Fibroblast of gingiva (primary cell): Measurements from ENCODE around the gene NR4A1.

Source experiments
- DNase-seq: peaks from one replicate; pipeline ENCODE4 v3.0.0-alpha.2; 2011; ENCODE audit warnings: low read depth

The NR4A1 gene

GRCh38 chr12:52018433-52019112, 32.7 kb upstream of the NR4A1 start:
- DNase-seq = no peak

GRCh38 chr12:52019113-52019770, 32.0 kb upstream of the NR4A1 start:
- no peak for DNase-seq

- no peak for DNase-seq
Measured at GRCh38 chr12:52020539-52021336, 30.5 kb upstream of the NR4A1 start.

- DNase-seq = no peak
Measured at GRCh38 chr12:52022841-52023181, 28.4 kb upstream of the NR4A1 start.

- peak; percentile 52 for DNase-seq
Measured at GRCh38 chr12:52023182-52023975, 27.9 kb upstream of the NR4A1 start.

- no peak for DNase-seq
Measured at GRCh38 chr12:52023976-52024688, 27.1 kb upstream of the NR4A1 start.

- no peak for DNase-seq
Measured at GRCh38 chr12:52024845-52025230, 26.4 kb upstream of the NR4A1 start.

GRCh38 chr12:52026263-52026662, 25.0 kb upstream of the NR4A1 start:
- no peak for DNase-seq

- DNase-seq = no peak
Measured at GRCh38 chr12:52027085-52027843, 24.0 kb upstream of the NR4A1 start.

- peak; percentile 62 for DNase-seq
Measured at GRCh38 chr12:52029685-52030084, 21.6 kb upstream of the NR4A1 start.

GRCh38 chr12:52032446-52032803, 18.8 kb upstream of the NR4A1 start:
- DNase-seq = peak; percentile 81

- peak; percentile 98 for DNase-seq
Measured at GRCh38 chr12:52032804-52033445, 18.3 kb upstream of the NR4A1 start.

- DNase-seq = no peak
Measured at GRCh38 chr12:52033446-52034140, 17.6 kb upstream of the NR4A1 start.

- DNase-seq = no peak
Measured at GRCh38 chr12:52035190-52035589, 16.1 kb upstream of the NR4A1 start.

- DNase-seq = no peak
Measured at GRCh38 chr12:52035926-52036325, 15.3 kb upstream of the NR4A1 start.

- peak; percentile 81 for DNase-seq
Measured at GRCh38 chr12:52036587-52037171, 14.6 kb upstream of the NR4A1 start.

- DNase-seq = peak; percentile 62
Measured at GRCh38 chr12:52037248-52037861, 13.9 kb upstream of the NR4A1 start.

- no peak for DNase-seq
Measured at GRCh38 chr12:52038447-52038846, 12.8 kb upstream of the NR4A1 start.

GRCh38 chr12:52041035-52041434, 10.2 kb upstream of the NR4A1 start:
- DNase-seq = no peak
